Gastrocnemius medialis (tissue), 4 donors: ENCODE results near the gene PARP12.

Experiments used
- POLR2A ChIP-seq, 2 donors: fragments of 450-650 bp; IDR thresholded peaks; one replicate each; pipeline ENCODE4 v1.6.1; 2017; ENCODE audit warnings: antibody characterized with exemption in 2 of 2, mild to moderate bottlenecking in 2 of 2, moderate library complexity in 2 of 2
- TF ChIP-seq, protein P1 (sequence below), 5 experiments: fragments of 450-650 bp in 3 of 5; fragments of 200-600 bp in 2 of 5; sonication (generic) in 2 of 5; IDR thresholded peaks in 4 of 5; conservative IDR thresholded peaks in 1 of 5; 1 replicate in 4 of 5; 2 replicates in 1 of 5; pipeline ENCODE4 v1.5.1; 2016 to 2019; ENCODE audit warnings: antibody characterized with exemption in 5 of 5, mild to moderate bottlenecking in 3 of 5, moderate library complexity in 3 of 5

DNA sequence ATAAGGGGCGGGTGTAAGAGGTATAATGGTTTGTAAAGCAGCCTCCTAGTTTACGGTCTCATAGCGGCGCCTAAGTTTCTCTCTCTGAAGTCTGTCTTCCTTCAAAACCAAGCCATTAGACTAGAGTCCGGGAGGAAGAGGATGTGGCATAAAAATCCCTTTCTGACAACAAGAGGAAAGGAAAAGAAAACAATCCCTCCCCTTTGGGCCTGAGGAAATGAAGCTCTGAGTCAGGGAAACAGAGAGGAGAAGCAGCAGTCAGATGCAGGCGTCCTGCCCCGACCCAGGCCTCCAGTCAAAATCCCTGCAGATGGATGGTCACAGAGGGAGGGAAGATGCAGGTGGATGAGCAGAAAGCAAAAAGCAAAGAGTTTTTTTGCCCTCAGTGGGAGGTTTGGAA lies 23.7 kb downstream of the PARP12 start:
- no peak for TF ChIP-seq POLR2A (IDR thresholded peaks at IDR 0.05)
- TF ChIP-seq, protein P1, sequence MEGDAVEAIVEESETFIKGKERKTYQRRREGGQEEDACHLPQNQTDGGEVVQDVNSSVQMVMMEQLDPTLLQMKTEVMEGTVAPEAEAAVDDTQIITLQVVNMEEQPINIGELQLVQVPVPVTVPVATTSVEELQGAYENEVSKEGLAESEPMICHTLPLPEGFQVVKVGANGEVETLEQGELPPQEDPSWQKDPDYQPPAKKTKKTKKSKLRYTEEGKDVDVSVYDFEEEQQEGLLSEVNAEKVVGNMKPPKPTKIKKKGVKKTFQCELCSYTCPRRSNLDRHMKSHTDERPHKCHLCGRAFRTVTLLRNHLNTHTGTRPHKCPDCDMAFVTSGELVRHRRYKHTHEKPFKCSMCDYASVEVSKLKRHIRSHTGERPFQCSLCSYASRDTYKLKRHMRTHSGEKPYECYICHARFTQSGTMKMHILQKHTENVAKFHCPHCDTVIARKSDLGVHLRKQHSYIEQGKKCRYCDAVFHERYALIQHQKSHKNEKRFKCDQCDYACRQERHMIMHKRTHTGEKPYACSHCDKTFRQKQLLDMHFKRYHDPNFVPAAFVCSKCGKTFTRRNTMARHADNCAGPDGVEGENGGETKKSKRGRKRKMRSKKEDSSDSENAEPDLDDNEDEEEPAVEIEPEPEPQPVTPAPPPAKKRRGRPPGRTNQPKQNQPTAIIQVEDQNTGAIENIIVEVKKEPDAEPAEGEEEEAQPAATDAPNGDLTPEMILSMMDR (IDR thresholded peaks at IDR 0.05 in 4 of 5, conservative IDR thresholded peaks at IDR 0.05 in 1 of 5): no peak
